HepG2 (cell line): ENCODE measurements around the gene PROC. TPM values are rescaled to one million over a fixed set of nuclear protein-coding genes. Genes with fewer than 3 reads are reported as not detected.
A peak's percentile ranks its signal among the peaks of the same experiment; 100 is the strongest.

Source experiments
- ARNT2 ChIP-seq: sonication (generic); formaldehyde crosslinking; IDR thresholded peaks from 2 replicates; pipeline ENCODE4 v1.8.0; 2022; ENCODE audit warnings: mild to moderate bottlenecking, low read depth, missing genetic modification reagents, moderate library complexity
- CC2D1A ChIP-seq: sonication (generic); formaldehyde crosslinking; IDR thresholded peaks from 2 replicates; pipeline ENCODE4 v1.8.1; 2023; ENCODE audit warnings: mild to moderate bottlenecking, missing genetic modification reagents
- GTF3A ChIP-seq: sonication (generic); formaldehyde crosslinking; conservative IDR thresholded peaks from 2 replicates; pipeline ENCODE4 v1.4.0; 2020; ENCODE audit warnings: mild to moderate bottlenecking, missing genetic modification reagents
- NFATC3 ChIP-seq: sonication (generic); formaldehyde crosslinking; IDR thresholded peaks from 2 replicates; pipeline ENCODE4 v1.5.1; 2020; ENCODE audit warnings: mild to moderate bottlenecking, missing genetic modification reagents
- ONECUT2 ChIP-seq: sonication (generic); formaldehyde crosslinking; IDR thresholded peaks from 2 replicates; pipeline ENCODE4 v1.4.0; 2020; ENCODE audit warnings: missing genetic modification reagents
- PHB2 ChIP-seq: fragments of 450-650 bp; IDR thresholded peaks from 2 replicates; pipeline ENCODE4 v1.6.1; 2018; ENCODE audit not compliant: partially characterized antibody
- RCOR2 ChIP-seq: IDR thresholded peaks from 2 replicates; pipeline ENCODE4 v1.6.1; 2016; ENCODE audit warnings: missing biosample characterization, missing genetic modification reagents
- REPIN1 ChIP-seq: sonication (generic); formaldehyde crosslinking; IDR thresholded peaks from 2 replicates; pipeline ENCODE4 v1.8.0; 2022; ENCODE audit warnings: missing genetic modification reagents, low read depth, mild to moderate bottlenecking, borderline replicate concordance
- SMC3 ChIP-seq: IDR thresholded peaks from 2 replicates; pipeline ENCODE4 v1.6.1; 2011; ENCODE audit warnings: low read length, improper control_type of control experiment
- SP5 ChIP-seq: IDR thresholded peaks from 2 replicates; pipeline ENCODE4 v1.6.1; 2016; ENCODE audit warnings: low read depth, borderline replicate concordance
- TCF12 ChIP-seq, 2 experiments: fragments of 450-650 bp in 1 of 2; sonication (generic) in 1 of 2; formaldehyde crosslinking in 1 of 2; IDR thresholded peaks; 2 replicates each; pipeline versions ENCODE4 v1.6.1 to v1.8.0; 2017 to 2022; ENCODE audit warnings: antibody characterized with exemption in 1 of 2, mild to moderate bottlenecking in 1 of 2, missing genetic modification reagents in 1 of 2, moderate library complexity in 1 of 2
- ZBTB8A ChIP-seq: sonication (generic); formaldehyde crosslinking; IDR thresholded peaks from 2 replicates; pipeline ENCODE4 v1.4.0; 2020; ENCODE audit warnings: mild to moderate bottlenecking, low read depth, missing genetic modification reagents, borderline replicate concordance
- ZNF160 ChIP-seq: sonication (generic); formaldehyde crosslinking; IDR thresholded peaks from 2 replicates; pipeline ENCODE4 v1.8.0; 2022; ENCODE audit warnings: mild to moderate bottlenecking, inconsistent platforms, missing genetic modification reagents
- ZNF3 ChIP-seq: IDR thresholded peaks from 2 replicates; pipeline ENCODE4 v1.7.0; 2017; ENCODE audit warnings: inconsistent platforms
- ZNF30 ChIP-seq: sonication (generic); formaldehyde crosslinking; IDR thresholded peaks from 2 replicates; pipeline ENCODE4 v1.5.0; 2020; ENCODE audit warnings: mild to moderate bottlenecking, missing genetic modification reagents
- ZNF746 ChIP-seq: sonication (generic); formaldehyde crosslinking; IDR thresholded peaks from 2 replicates; pipeline ENCODE4 v1.8.0; 2022; ENCODE audit warnings: mild to moderate bottlenecking, missing genetic modification reagents
- ZNF780A ChIP-seq: sonication (generic); formaldehyde crosslinking; IDR thresholded peaks from 2 replicates; pipeline ENCODE4 v1.8.0; 2022; ENCODE audit warnings: mild to moderate bottlenecking, missing genetic modification reagents, moderate library complexity
- polyA plus RNA-seq, 8 experiments: library from polyadenylated mRNA; depleted of rRNA in 3 of 8; stranded (reverse) in 7 of 8; unstranded in 1 of 8; fragments of >200 nt; fragmentation: Illumina TruSeq in 4 of 8; extraction: Trizol in 4 of 8; gene quantifications; 2 replicates each; pipeline versions ENCODE4 v1.2.1 to v1.2.3, GENCODE V29; 2011 to 2016; ENCODE audit warnings: low read depth in 4 of 8, missing spikeins in 1 of 8, mixed read lengths in 1 of 8; ENCODE audit not compliant: insufficient read depth in 1 of 8
- total RNA-seq, 5 experiments: library from RNA; depleted of rRNA; stranded (reverse); fragments of >200 nt; fragmentation: Illumina TruSeq; extraction: Trizol; gene quantifications; 2 replicates each; pipeline ENCODE4 v1.2.3, GENCODE V29; 2016; ENCODE audit warnings: low read depth in 1 of 5
- TF ChIP-seq, protein P1 (sequence below), 2 experiments: IDR thresholded peaks; 2 replicates each; pipeline ENCODE4 v1.6.1; 2011 to 2012; ENCODE audit warnings: low read length in 2 of 2, borderline replicate concordance in 1 of 2, low read depth in 1 of 2, mild to moderate bottlenecking in 1 of 2, moderate library complexity in 1 of 2
- TF ChIP-seq, protein P2 (sequence below): sonication (generic); IDR thresholded peaks from 2 replicates; pipeline ENCODE4 v1.6.1; 2016; ENCODE audit warnings: low read depth, borderline replicate concordance
- TF ChIP-seq, protein P3 (sequence below): sonication (generic); formaldehyde crosslinking; IDR thresholded peaks from 2 replicates; pipeline ENCODE4 v1.5.1; 2020; ENCODE audit warnings: mild to moderate bottlenecking, missing genetic modification reagents, borderline replicate concordance

PROC gene
- total and polyA plus RNA-seq, 2 of the 13 experiments (the other 11 are each of a cell fraction or from before 2014, with no cell fraction given), result 134 to 185 TPM

DNA sequence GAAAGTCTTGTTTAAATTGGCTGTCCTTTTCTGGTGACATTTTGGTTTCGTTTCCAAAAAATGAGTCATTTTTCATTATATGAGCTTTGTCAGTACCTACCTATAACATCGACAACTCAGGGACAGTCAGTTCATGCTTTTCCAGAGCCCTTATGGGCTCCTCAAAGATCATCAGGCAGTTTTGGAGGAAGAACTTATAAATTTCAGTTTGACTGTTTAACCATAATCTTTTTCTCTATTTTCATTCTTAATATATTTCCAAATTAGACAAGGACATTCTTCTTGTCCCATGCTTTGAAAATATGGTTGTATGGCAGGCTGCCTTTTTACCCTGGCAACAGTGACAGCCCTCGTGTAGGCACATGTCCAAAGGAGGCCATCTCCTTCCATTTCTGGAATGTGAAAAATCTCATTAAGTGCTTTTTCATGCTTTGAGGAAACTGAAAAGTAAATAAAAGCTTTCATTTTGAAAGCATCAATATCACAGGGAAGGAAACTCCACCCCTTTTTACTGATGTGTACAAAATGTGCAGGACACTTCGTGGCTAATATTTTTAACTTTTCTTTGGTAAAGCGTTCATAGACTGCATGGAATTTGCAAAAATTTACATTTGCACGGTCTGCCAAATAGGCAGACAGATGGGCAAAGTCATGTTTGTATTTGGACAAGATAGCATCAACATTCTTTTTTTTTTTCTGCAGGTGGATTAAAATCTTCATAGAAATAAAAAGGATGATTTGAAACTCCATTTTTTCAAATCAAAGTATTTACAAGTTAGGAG lies 7.2 kb upstream of the PROC start (continued):
- no peak for TF ChIP-seq ZNF30 (CRISPR knock-in tag)
- no peak for TF ChIP-seq GTF3A (CRISPR knock-in tag)
- no peak for TF ChIP-seq PHB2
- TF ChIP-seq, protein P1, sequence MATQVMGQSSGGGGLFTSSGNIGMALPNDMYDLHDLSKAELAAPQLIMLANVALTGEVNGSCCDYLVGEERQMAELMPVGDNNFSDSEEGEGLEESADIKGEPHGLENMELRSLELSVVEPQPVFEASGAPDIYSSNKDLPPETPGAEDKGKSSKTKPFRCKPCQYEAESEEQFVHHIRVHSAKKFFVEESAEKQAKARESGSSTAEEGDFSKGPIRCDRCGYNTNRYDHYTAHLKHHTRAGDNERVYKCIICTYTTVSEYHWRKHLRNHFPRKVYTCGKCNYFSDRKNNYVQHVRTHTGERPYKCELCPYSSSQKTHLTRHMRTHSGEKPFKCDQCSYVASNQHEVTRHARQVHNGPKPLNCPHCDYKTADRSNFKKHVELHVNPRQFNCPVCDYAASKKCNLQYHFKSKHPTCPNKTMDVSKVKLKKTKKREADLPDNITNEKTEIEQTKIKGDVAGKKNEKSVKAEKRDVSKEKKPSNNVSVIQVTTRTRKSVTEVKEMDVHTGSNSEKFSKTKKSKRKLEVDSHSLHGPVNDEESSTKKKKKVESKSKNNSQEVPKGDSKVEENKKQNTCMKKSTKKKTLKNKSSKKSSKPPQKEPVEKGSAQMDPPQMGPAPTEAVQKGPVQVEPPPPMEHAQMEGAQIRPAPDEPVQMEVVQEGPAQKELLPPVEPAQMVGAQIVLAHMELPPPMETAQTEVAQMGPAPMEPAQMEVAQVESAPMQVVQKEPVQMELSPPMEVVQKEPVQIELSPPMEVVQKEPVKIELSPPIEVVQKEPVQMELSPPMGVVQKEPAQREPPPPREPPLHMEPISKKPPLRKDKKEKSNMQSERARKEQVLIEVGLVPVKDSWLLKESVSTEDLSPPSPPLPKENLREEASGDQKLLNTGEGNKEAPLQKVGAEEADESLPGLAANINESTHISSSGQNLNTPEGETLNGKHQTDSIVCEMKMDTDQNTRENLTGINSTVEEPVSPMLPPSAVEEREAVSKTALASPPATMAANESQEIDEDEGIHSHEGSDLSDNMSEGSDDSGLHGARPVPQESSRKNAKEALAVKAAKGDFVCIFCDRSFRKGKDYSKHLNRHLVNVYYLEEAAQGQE (IDR thresholded peaks at IDR 0.05; ENCODE audit: borderline replicate concordance in 1 of 2, low read depth in 1 of 2, low read length in 2 of 2), result no peak
- TF ChIP-seq CC2D1A (CRISPR knock-in tag), result no peak
- TF ChIP-seq NFATC3 (CRISPR knock-in tag), result no peak
- no peak for TF ChIP-seq ARNT2
- peak; percentile 65; the same call in 1 of the 2 replicates for TF ChIP-seq SP5 (CRISPR knock-in tag)
- TF ChIP-seq RCOR2 (CRISPR knock-in tag), result peak; percentile 24; the same call in 1 of the 2 replicates
- no peak for TF ChIP-seq REPIN1 (CRISPR knock-in tag)
- no peak for TF ChIP-seq ZBTB8A
- no peak for TF ChIP-seq ZNF3 (CRISPR knock-in tag)
- TF ChIP-seq, protein P2, sequence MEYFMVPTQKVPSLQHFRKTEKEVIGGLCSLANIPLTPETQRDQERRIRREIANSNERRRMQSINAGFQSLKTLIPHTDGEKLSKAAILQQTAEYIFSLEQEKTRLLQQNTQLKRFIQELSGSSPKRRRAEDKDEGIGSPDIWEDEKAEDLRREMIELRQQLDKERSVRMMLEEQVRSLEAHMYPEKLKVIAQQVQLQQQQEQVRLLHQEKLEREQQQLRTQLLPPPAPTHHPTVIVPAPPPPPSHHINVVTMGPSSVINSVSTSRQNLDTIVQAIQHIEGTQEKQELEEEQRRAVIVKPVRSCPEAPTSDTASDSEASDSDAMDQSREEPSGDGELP, result no peak
- TF ChIP-seq SMC3, result no peak
- TF ChIP-seq, protein P3, sequence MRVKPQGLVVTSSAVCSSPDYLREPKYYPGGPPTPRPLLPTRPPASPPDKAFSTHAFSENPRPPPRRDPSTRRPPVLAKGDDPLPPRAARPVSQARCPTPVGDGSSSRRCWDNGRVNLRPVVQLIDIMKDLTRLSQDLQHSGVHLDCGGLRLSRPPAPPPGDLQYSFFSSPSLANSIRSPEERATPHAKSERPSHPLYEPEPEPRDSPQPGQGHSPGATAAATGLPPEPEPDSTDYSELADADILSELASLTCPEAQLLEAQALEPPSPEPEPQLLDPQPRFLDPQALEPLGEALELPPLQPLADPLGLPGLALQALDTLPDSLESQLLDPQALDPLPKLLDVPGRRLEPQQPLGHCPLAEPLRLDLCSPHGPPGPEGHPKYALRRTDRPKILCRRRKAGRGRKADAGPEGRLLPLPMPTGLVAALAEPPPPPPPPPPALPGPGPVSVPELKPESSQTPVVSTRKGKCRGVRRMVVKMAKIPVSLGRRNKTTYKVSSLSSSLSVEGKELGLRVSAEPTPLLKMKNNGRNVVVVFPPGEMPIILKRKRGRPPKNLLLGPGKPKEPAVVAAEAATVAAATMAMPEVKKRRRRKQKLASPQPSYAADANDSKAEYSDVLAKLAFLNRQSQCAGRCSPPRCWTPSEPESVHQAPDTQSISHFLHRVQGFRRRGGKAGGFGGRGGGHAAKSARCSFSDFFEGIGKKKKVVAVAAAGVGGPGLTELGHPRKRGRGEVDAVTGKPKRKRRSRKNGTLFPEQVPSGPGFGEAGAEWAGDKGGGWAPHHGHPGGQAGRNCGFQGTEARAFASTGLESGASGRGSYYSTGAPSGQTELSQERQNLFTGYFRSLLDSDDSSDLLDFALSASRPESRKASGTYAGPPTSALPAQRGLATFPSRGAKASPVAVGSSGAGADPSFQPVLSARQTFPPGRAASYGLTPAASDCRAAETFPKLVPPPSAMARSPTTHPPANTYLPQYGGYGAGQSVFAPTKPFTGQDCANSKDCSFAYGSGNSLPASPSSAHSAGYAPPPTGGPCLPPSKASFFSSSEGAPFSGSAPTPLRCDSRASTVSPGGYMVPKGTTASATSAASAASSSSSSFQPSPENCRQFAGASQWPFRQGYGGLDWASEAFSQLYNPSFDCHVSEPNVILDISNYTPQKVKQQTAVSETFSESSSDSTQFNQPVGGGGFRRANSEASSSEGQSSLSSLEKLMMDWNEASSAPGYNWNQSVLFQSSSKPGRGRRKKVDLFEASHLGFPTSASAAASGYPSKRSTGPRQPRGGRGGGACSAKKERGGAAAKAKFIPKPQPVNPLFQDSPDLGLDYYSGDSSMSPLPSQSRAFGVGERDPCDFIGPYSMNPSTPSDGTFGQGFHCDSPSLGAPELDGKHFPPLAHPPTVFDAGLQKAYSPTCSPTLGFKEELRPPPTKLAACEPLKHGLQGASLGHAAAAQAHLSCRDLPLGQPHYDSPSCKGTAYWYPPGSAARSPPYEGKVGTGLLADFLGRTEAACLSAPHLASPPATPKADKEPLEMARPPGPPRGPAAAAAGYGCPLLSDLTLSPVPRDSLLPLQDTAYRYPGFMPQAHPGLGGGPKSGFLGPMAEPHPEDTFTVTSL (CRISPR knock-in tag), result no peak
- TF ChIP-seq ONECUT2 (CRISPR knock-in tag), result no peak
- no peak for TF ChIP-seq ZNF780A (CRISPR knock-in tag)
- no peak for TF ChIP-seq ZNF160 (CRISPR knock-in tag)
- no peak for TF ChIP-seq TCF12 (IDR thresholded peaks at IDR 0.05)
- no peak for TF ChIP-seq TCF12 (CRISPR knock-in tag; IDR thresholded peaks at IDR 0.05)
- TF ChIP-seq ZNF746 (CRISPR knock-in tag), result no peak
